ENCODE measurements around the gene PRKN.
"Not testable (repeated sequence)": the region's sequence is repeated elsewhere in the genome, so short reads cannot be mapped to it uniquely, and the experiment has no call there.

PRKN gene

DNA sequence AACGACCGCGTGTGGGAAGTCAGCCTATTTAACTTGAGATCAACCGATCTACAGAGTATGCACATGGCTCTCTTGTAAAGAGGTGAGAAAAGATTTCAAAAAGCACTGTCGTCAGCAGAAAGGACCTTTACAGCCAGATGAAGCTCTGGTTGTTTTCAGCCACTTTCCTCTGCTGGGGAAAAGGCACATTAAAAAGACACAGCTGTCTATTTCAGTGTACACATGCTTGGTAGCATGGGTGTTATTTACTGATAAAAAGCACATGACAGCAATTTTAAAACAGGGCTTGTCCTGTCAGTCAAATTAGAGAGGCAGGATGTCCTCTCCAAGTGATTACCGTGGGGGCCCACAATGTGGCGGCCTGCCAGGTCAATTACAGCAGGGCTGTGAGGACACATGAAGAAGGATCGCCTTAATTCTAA, 188.9 kb downstream of the PRKN start:
- no peak for DNase-seq (ENCODE audit: low read depth in 2 of 2)

DNA sequence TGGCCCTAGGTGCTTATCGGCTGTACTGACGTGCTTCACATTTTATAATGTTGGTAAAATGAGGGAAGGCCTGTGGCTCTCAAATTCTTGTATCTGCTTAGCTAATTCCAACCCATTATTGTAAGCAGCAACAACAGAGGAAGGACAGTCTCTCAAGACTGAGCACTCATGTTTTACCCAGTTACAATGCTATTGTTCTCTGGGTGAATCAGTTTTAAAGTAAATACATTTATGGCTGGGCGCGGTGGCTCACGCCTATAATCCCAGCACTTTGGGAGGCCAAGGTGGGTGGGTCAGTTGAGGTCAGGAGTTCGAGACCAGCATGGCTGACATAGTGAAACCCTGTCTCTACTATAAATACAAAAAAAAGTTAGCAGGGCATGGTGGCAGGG, 194.6 kb downstream of the PRKN start:
- DNase-seq (ENCODE audit: low read depth in 2 of 2) = no peak

DNA sequence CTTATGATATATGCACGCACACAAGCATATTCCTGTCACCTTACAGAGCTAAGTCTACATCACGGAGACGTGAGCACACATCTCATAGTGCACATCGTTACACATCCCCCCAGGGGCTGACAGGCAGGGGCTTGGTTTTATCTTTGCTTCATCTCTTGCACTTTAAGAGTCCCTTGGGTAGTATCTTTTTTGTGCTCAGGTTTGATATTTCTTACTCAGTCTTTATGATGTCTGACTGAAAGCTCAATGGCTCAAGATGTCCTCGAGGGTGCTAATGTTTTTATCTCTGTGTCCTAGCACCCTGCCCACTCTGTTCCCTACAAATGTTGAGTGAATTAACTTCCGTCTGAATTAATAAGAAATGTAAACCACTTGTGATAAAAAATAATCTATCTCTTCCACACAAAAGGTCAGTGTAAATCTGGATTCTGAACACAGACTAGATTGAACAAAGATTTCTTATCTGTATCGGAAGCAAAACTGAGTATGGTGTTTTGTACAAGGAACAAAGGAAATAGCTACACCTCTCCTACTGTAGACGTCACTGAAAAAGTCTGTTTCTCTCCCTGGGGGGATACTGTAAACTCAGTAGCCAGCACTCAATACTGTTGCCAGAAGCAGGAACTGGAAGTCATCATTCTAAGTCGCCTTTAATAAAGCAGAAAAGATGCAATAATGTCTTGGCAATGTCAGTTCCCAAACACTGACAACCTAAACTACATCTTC, 195.1 kb downstream of the PRKN start:
- DNase-seq (ENCODE audit: low read depth in 2 of 2) = no peak

- DNase-seq (ENCODE audit: low read depth in 2 of 2) = not testable (repeated sequence)
Measured at GRCh38 chr6:162531391-162531790, 196.2 kb downstream of the PRKN start.

DNA sequence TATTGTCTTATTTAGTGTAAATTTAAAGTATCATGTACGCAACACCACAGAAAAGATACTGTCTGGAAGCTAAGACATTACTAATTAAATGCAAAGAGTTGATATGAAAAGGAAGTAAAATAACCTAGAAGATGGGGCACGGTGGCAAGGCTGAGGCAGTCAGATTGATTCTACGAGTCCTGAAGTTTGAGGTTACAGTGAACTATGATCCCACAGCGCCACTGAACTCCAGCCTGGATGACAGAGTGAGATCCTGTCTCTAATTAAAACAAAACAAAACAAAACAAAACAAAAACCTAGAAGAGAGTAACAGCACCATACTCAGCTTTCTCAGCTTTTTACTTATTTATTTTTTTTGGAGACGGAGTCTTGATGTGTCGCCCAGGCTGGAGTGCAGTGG, 199.0 kb downstream of the PRKN start:
- no peak for DNase-seq (ENCODE audit: low read depth in 2 of 2)

- no peak for DNase-seq (ENCODE audit: low read depth in 2 of 2)
Measured at GRCh38 chr6:162526960-162527359, 200.6 kb downstream of the PRKN start.

DNA sequence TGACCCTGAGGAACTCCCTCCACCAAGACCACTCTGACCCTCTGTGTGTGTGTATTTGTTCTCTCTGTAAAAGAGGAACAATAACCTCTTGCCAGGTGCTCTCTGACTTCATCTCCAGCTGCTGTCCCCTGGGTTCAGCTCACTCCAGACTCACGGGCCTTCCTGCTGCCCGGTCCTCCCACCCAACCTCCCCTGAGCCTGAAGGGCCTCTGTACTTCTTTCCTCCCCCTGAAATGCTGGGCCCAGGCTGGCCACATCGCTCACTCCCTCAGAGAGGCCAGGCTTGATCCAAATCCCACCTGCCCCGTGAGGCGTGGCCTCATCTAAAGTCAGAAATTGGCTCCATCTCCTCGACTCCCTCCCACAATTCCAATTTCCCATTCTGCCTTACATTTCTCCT, 202.4 kb downstream of the PRKN start:
- no peak for DNase-seq (ENCODE audit: low read depth in 2 of 2)

GRCh38 chr6:162512744-162513143, 214.8 kb downstream of the PRKN start:
- DNase-seq (ENCODE audit: low read depth in 2 of 2) = no peak

- DNase-seq (ENCODE audit: low read depth in 2 of 2) = no peak
Measured at GRCh38 chr6:162497389-162497788, 230.2 kb downstream of the PRKN start.

- DNase-seq (ENCODE audit: low read depth in 2 of 2) = no peak
Measured at GRCh38 chr6:162493917-162494316, 233.6 kb downstream of the PRKN start.

- DNase-seq (ENCODE audit: low read depth in 2 of 2) = no peak
Measured at GRCh38 chr6:162491637-162492036, 235.9 kb downstream of the PRKN start.

DNA sequence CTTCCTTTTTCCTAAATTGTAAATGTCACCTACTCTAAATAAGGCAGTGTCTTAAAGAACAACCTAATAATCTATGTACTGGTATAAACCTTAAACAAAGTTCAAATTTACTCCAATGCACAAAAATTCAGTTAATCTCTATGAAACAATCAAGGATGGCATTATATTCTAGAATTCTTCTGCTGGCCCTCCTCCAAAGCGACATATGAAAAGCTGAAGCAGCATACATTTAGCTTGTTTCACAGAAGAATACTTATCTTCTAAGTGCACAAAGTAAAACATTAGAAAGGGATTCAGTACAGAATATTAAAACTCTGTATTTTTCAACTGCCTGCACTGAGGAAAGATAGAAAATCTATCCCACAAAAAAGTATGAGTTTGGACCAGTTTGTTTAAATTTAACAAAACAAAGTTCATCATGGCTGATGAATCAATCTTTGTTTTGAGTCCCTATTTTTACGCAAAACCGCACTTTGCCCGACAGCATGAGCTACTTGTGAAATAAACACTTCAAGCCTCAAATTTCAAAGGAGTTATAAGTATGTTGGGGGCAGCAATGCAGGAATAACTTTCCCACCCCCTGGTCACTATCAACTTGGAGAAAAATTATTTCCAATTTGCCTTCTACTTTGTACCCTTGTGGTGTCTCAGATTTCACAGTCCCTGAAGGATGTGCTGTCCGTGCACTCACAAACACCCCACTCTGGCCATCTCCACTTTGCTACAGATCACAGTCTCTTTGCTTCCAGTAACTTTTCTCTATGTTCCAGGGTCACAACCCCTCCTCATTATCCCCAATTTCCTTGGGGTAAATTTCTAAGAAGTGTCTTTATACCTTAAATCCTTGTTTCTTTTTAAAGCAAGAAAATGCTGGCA, 238.2 kb downstream of the PRKN start:
- DNase-seq (ENCODE audit: low read depth in 2 of 2) = no peak

DNA sequence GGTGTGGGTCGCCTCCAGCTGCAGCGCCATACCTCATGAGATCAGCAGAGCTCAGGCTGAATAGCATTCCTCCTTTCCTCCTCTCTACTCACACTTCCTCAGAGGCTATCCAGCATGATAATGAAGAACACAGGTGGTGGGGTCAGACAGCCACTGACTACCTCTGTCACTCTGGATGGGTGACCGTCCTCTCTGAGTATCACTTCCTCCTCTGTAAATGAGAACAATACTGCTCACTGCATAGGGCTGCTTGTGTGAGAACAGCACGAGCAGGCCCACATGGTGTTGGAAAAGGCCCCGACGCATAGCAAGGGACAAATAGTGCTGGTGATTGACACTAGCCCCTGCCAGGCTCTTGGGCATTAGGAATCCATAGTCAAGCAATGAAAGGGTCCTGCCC, 239.1 kb downstream of the PRKN start:
- DNase-seq (ENCODE audit: low read depth in 2 of 2) = no peak

GRCh38 chr6:162485464-162485863, 242.1 kb downstream of the PRKN start:
- no peak for DNase-seq (ENCODE audit: low read depth in 2 of 2)

DNA sequence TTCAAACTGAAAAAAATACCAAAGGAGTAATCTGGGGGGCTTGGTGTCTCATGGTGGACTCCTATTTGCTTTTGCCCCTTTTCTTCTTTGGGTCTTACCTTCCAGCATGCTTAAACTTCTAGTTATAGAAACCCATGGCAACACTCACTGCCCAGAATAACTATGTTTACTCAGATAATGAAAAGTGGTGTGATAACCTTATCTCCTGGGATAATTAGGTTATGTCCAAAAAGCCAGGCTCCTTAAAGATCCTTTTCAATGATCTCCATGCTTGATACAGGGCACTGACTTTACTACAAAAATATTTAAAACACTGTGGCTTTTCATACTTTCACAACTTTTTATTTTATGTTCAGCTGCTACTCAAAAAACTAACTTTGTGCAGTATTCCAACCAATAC, 245.6 kb downstream of the PRKN start:
- DNase-seq (ENCODE audit: low read depth in 2 of 2) = no peak

GRCh38 chr6:162481320-162481719, 246.2 kb downstream of the PRKN start:
- no peak for DNase-seq (ENCODE audit: low read depth in 2 of 2)

GRCh38 chr6:162478192-162478671, 249.3 kb downstream of the PRKN start:
- no peak for DNase-seq (ENCODE audit: low read depth in 2 of 2)

DNA sequence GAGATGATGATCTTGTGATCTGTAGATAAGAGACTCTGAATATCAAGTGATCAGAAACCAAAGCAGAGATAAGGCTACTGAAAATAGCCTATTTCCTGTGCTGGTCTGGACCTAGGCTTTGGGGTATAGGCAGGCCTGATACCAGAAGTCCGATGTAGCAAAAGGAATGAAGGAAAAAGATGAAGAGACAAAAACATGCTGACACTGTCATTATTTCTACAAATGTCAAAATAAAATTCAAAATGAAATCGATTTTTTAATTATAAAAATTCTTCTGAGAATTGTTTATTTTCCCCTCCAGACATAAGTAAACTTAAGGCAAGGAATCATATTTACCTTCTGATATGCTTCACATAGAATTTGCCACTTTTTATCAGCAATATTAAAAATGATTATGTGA, 252.8 kb downstream of the PRKN start:
- no peak for DNase-seq (ENCODE audit: low read depth in 2 of 2)

- no peak for DNase-seq (ENCODE audit: low read depth in 2 of 2)
Measured at GRCh38 chr6:162471842-162472241, 255.7 kb downstream of the PRKN start.

DNA sequence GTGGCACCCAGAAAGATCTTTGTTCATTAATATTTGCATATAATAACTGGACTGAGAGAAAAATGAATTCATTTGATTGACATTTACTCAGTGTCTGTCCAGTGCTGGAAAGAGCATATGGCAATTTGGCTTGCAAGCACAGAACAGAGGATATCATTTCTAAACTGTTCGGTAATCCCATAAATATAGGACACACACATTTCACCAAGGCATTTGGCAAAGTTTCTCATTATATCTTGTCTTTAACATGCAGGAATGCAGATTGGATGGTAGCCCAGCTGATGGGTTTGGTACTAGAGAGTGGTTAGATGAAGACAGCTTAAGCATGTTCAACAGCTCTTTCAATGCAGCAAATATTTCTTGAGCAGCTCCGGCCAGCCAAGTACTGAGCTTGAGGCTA, 259.2 kb downstream of the PRKN start:
- DNase-seq (ENCODE audit: low read depth in 2 of 2) = no peak

DNA sequence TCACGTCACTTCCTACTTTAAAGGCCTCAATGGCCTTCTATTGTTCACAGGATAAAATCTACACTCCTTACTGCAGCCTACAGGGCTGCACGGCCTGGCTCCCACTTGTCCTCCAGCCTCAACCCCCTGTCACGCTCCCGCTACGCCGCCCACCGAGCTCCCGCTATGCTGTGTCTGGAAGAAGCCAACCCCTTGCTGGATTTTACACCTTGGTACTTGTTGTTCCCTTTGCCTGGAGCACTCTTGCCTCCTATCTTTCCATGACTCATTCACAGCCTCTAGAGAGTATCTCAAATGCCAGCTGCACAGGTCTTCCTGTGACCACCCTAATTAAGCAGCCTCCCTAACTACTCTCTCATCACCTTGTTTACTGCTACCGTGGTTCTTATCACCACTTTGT, 259.9 kb downstream of the PRKN start:
- DNase-seq (ENCODE audit: low read depth in 2 of 2) = no peak

DNA sequence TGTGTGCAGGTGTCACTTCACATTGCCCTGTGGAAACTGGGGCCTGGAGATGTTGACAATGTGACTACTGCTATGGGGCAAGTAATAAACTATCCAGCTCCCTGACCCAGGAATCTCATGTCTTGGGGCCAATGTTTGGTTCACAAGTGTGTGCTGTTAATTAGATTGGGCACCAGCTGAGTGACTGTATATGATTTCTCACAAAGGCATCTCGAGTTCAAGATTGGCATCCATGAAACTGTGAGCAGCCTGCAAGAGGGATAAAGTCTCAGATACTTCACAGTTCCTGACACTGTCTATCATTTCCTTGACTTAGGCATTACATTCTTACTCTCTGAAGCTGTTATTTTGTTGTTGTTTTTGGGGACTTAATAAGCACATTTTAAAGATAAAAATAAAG, 264.0 kb downstream of the PRKN start:
- DNase-seq (ENCODE audit: low read depth in 2 of 2) = no peak

GRCh38 chr6:162459985-162460384, 267.6 kb downstream of the PRKN start:
- DNase-seq (ENCODE audit: low read depth in 2 of 2) = no peak

Measured in stimulated activated CD4-positive, alpha-beta T cell treated with anti-CD3 and anti-CD28 coated beads, Interleukin-15, amount 100 ng/mL, for 48 hours (primary cell).